GM21528 (cell line): ENCODE results near the gene ZNHIT6.
"Not testable (repeated sequence)": the region's sequence is repeated elsewhere in the genome, so short reads cannot be mapped to it uniquely, and the experiment has no call there.

Source experiments
- ATAC-seq: cut with Tn5 transposase; IDR thresholded peaks from one replicate; pipeline ENCODE4 v1.9.1; 2021; ENCODE audit warnings: mild to moderate bottlenecking, moderate library complexity; ENCODE audit not compliant: unreplicated experiment, low FRiP score

The ZNHIT6 gene

GRCh38 chr1:85672031-85672660, 36.1 kb downstream of the ZNHIT6 start:
- ATAC-seq: no peak

GRCh38 chr1:85665932-85666331, 42.3 kb downstream of the ZNHIT6 start:
- no peak for ATAC-seq

- no peak for ATAC-seq
Measured at GRCh38 chr1:85663382-85663781, 44.9 kb downstream of the ZNHIT6 start.

- ATAC-seq: no peak
Measured at GRCh38 chr1:85661767-85662166, 46.5 kb downstream of the ZNHIT6 start.

- no peak for ATAC-seq
Measured at GRCh38 chr1:85660541-85660940, 47.7 kb downstream of the ZNHIT6 start.

GRCh38 chr1:85659174-85659573, 49.1 kb downstream of the ZNHIT6 start:
- no peak for ATAC-seq

- ATAC-seq: no peak
Measured at GRCh38 chr1:85656948-85657347, 51.3 kb downstream of the ZNHIT6 start.

- ATAC-seq: no peak
Measured at GRCh38 chr1:85656256-85656655, 52.0 kb downstream of the ZNHIT6 start.

- no peak for ATAC-seq
Measured at GRCh38 chr1:85655315-85655714, 52.9 kb downstream of the ZNHIT6 start.

GRCh38 chr1:85654066-85654782, 54.0 kb downstream of the ZNHIT6 start:
- ATAC-seq: no peak

- no peak for ATAC-seq
Measured at GRCh38 chr1:85652327-85652726, 55.9 kb downstream of the ZNHIT6 start.

- no peak for ATAC-seq
Measured at GRCh38 chr1:85650645-85651044, 57.6 kb downstream of the ZNHIT6 start.

GRCh38 chr1:85649591-85649990, 58.6 kb downstream of the ZNHIT6 start:
- no peak for ATAC-seq

- ATAC-seq: not testable (repeated sequence)
Measured at GRCh38 chr1:85641598-85642556, 66.4 kb downstream of the ZNHIT6 start.

- ATAC-seq: not testable (repeated sequence)
Measured at GRCh38 chr1:85639920-85640319, 68.3 kb downstream of the ZNHIT6 start.

- ATAC-seq: no peak
Measured at GRCh38 chr1:85638412-85638811, 69.8 kb downstream of the ZNHIT6 start.

- ATAC-seq: no peak
Measured at GRCh38 chr1:85630493-85630892, 77.7 kb downstream of the ZNHIT6 start.

GRCh38 chr1:85629532-85629920, 78.7 kb downstream of the ZNHIT6 start:
- ATAC-seq: no peak

- no peak for ATAC-seq
Measured at GRCh38 chr1:85628791-85629531, 79.3 kb downstream of the ZNHIT6 start.

GRCh38 chr1:85626818-85627217, 81.4 kb downstream of the ZNHIT6 start:
- no peak for ATAC-seq
